GM19238 (cell line): ENCODE results near the gene GLB1L.
"Not testable (repeated sequence)": the region's sequence is repeated elsewhere in the genome, so short reads cannot be mapped to it uniquely, and the experiment has no call there.

ENCODE experiments used
- DNase-seq: peaks from one replicate; pipeline ENCODE4 v3.0.0; 2011; ENCODE audit warnings: low spot score; ENCODE audit not compliant: insufficient read length

GLB1L gene

DNA sequence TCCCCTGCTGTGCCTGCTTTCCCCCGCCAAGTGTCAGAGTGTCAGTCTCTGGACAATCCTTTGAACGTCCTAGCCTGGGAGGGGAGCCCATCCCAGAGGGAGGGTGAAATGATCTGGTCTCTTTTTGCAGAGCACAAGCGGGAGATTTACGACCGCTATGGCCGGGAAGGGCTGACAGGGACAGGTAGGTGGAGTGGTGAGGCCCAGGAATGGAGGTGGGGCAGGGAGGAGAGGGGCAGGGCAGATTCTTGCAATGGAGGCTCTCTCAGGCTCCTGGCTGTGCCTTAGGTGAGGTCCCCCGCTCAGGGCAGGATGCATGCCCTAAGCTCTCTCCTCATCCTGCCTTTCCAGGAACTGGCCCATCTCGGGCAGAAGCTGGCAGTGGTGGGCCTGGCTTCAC lies 36.3 kb upstream of the GLB1L start:
- no peak for DNase-seq

GRCh38 chr2:219280651-219281050 lies 35.4 kb upstream of the GLB1L start:
- DNase-seq: no peak

DNA sequence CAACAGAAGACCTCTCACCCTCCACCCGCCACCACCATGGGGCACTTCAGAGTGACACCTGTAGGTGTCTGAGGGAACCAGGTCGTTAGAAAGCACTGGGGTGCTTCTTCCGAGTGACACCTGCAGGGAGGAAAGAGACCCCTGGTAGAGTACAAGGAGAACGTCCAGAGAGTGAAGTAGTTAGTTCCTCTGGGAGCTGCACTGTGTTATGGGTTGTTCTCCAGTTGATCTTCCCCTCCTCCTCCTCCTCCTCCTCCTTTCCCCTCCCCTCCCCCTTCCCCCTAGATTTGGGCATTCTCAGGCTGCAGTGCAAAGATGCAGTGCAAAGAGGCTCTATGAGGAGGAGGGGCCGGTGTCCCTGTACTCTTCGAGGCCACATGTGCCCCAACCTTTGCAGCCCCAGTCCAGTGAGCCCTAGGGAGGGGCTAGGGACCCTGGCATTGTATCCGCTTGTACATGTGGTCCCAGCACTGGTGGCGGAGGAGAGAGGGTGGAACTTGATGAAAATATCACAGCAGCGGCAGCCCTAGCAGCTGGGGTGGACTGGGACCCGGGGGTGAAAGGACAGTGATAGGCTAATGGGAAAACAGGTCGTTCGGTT lies 34.8 kb upstream of the GLB1L start:
- no peak for DNase-seq

- DNase-seq: peak; percentile 99
These were observed 34.1 kb upstream of the GLB1L start, which contains the start of gene DNAJB2 for GRCh38 chr2:219279151-219279915. Gene DNAJB2, plus strand, starts transcription at chr2:219279366. Its CDS starts 468 bp downstream, at chr2:219279834.

DNA sequence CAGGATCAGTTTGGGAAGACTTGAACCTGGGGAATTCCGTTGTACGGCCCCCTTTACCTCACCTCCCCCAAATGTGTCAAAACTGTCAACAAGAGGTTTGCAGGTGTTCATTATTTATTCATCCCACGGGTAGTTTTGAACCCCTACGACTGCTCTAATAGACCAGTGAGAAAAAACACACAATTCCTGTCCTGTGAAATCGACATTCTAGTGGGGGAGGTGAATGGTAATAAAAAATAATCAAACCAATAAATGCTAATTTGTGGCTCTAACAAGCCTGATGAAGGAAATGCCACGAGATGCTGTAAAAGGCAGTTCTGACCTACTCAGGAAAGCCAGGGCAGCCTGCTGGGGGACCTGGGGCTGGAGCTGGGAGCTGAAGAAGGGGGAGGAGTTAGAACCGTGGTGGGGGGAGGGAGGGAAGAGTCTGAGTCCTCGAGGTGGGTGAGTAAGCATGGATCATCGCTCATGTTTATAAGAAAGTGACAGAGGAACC lies 33.5 kb upstream of the GLB1L start:
- DNase-seq: no peak

GRCh38 chr2:219277703-219278654 lies 32.7 kb upstream of the GLB1L start:
- DNase-seq: peak; percentile 69

DNA sequence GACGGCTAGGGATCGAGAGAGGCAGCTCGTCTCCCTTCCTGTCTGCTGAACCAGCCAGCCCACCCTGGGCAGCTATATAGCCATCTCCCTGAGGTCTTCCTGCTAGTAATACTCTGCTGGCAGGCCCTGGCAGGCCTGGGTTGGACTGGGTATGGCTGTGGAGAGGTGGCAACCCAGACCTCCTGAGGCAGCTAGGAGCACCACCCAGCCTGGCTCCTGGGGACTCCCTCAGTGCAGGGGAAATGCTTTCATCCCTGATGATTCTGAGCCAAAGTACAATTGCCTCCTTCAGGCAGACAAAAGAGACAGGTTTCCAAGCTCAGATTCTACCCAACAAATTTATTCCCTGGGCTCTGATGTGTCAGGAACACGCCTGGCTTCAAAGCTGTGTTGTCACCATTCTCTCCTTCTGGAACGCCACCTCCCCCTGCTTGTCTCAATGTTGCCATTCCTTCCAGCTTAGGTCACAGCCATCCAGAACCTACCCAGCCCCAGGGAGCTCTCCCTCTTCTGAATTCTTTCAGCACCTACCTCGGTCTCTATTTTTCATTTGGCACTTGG lies 29.2 kb upstream of the GLB1L start:
- DNase-seq: no peak

DNA sequence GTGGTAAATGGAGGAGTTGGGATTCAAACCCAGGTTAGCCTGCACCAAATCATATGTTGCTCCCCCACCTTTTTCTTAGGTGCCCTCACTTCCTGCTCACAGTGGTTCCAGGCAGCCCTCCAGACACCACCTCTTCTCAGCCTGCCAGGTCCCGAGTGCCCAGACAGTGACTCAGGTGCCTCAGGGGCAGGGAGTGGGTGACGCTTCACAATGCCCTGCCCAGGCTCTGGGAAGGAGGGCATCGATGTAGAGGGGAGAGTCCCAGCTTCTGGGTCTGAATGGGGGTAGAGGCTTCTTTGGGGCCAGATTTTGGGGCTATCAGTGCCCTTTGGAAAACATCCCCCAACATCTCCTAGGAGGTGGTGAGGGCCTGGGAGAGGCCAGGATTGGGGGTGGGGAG lies 28.7 kb upstream of the GLB1L start:
- no peak for DNase-seq

DNA sequence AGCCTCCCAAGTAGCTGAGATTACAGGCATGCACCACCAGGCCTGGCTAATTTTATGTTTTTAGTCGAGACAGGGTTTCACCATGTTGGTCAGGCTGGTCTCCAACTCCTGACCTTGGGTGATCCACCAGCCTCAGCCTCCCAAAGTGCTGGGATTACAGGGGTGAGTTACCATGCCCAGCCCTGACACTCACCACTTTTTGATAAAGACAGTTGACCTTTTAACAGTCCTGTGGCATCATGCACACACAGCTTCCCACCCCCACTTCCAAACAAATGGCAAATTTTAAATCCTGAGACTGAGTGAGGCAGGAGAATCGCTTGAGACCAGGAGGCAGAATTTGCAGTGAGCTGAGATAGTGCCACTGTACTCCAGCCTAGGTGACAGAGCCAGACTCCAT lies 27.8 kb upstream of the GLB1L start:
- no peak for DNase-seq

DNA sequence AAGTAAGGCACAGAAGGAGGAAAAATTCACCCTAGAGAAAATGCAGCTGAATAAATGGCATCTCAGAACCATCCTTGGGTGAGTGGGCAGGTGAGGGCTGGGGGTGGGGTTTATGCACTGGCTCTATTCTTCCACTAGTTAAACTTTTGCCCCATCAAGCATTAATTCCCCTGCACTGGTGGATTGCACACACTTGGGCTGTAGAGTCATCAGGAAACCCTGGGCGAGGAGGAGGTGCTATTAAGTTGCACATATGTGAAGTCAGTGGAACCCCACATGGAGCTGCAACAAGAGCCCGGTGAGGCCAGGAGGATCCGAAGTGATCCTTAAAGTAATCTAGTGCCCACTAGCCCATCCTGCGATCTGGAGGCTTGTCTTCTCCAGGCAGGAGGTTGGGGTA lies 27.1 kb upstream of the GLB1L start:
- no peak for DNase-seq

DNA sequence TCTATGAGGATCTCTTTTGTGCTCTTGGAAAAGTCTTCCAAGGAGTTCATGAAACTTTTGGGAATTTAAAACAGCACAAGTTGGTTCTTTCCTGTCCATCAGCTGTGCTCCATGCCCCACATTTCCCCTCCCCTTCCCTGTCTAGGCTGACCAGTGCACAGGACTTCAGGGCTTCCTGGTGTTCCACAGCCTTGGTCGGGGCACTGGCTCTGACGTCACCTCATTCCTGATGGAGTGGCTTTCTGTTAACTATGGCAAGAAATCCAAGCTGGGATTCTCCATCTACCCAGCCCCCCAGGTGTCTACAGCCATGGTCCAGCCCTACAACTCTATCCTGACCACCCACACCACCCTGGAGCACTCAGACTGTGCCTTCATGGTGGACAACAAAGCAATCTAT lies 25.8 kb upstream of the GLB1L start:
- no peak for DNase-seq

DNA sequence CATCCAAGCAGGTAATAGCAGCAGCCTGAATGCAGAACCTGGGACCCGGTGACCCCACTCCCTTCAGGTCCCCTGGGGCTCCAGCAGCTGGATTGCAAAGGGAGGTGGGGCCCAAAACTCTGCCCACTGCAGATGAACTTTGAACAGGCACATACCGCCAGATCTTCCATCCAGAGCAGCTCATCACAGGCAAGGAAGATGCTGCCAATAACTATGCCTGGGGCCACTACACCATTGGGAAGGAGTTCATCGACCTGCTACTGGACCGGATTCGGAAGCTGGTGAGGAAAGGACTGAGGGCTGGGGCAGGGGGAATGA lies 24.8 kb upstream of the GLB1L start:
- no peak for DNase-seq

DNA sequence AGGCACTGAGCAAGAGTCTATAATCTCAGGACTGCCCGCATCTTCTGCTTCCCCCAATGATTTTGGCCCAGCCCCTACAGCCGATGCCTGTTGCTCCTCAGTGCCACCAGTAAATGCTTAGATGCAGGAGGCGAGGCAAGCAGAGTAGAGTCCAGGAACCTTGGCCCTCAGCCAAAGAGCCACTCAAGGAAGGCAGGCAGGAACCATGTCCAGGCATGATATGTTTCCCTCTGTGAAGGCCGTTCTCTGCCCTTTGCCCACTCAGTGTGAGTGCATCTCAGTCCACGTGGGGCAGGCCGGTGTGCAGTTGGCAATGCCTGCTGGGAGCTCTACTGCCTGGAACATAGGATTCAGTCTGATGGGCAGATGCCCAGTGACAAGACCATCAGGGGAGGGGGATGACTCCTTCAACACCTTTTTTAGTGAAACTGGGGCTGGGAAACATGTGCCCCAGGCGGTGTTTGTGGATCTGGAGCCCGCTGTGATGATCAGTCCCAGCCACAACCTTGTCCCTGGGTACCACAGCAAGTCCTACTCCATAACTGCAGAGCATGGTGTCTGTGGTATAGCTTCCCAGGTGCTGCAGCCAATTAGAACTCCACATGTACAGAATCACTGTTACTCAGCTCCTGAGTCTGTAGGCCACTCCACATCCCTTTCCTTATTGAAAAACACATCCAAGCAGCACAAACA lies 24.3 kb upstream of the GLB1L start:
- DNase-seq: no peak

- no peak for DNase-seq
These were observed 23.1 kb upstream of the GLB1L start for GRCh38 chr2:219268294-219268693.

GRCh38 chr2:219266886-219267285 lies 21.6 kb upstream of the GLB1L start:
- DNase-seq: no peak

DNA sequence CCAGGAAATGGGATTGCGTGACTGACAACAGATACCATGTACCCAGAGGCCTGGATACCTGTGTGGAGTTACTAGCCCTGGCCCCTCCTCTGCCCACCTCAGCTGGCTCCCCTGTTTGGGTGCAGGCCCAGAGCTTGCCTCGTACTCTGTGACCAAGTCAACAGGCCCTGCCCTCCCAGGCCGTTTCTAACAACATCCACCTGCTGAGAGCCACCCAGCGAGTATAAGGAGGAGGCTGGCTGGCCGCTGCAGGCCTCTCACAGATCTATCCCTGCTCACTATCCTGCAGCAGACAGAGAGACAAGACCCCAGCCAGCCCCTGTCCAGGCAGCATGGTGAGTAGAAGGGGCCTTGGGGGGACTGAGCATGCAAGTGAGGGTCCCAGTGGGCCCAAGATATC lies 21.0 kb upstream of the GLB1L start:
- DNase-seq: no peak

DNA sequence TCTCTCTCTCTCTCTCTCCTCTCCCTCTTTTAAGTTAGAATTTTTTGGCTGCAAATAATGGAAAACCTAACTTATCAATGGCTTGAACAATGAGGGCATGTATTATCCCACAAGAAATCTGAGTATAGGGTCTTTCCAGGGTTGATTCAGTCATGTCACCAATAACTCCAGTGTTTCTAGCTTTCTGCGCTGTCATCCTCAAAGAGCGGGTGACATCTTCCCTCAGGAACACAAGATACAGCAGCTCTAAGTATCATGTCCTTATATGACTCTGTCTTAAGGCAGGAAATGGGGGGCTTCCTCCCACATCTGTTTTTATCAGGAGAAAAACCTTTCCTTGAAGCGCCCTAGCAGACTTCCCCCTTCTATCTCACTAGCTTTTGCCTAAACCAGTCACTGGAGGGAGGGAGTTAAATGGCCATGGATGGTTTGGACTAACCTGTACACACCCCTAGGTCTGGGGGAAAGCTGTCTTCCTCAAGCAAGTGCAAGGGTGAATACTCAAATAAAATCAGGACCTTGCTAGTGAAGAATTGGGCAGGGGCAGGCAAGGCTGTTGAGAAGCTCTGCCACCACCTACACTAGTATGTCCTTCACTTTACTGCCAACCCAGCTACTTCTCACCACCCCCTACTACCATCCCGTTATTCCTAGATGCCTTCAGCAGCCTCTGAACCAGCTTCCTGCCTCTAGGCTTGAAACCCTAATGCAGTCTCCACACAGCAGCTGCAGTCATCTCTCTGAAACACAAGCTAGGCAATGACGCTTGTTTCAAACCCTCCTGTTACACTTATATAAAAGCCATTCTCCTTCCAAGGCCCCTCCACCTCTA lies 16.0 kb upstream of the GLB1L start:
- DNase-seq: no peak

- DNase-seq: not testable (repeated sequence)
These were observed 13.7 kb upstream of the GLB1L start for GRCh38 chr2:219258942-219259341.

DNA sequence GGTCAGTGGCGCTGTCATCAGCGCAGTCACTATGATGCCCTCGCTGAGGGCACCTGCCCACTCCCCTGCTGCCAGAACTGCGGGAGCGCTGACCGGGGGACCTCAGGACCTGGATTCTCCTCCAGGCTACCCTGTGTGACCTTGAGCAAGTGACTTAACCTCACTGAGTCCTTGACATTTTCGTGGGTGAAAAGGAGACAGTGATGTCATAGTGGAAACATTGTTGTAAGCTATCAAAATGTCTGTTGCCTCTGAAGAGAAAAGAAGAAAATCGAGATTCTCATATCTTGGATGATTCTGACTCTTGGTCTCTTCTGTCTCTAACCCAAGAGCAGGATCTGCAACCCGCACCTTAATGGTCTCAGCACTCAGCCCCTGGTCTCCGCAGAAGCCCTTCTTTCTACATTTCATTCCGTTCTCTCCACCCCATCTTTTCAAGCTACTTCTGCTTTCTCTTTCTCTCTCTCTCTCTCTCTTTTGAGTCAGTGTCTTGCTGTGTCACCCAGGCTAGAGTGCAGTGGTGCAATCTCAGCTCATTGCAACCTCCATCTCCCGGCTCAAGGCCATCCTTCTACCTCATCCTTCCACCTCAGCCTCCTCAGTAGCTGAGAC lies 9.5 kb upstream of the GLB1L start:
- DNase-seq: no peak
